ENCODE measurements around the gene FHIT.

Gene FHIT

GRCh38 chr3:60238550-60238949 lies 1012.7 kb downstream of the FHIT start:
- no peak for DNase-seq

- no peak for DNase-seq
These were observed 1021.8 kb downstream of the FHIT start for GRCh38 chr3:60229502-60229901.

- no peak for DNase-seq
These were observed 1022.4 kb downstream of the FHIT start for GRCh38 chr3:60228823-60229222.

GRCh38 chr3:60226912-60227311 lies 1024.3 kb downstream of the FHIT start:
- no peak for DNase-seq

- no peak for DNase-seq
These were observed 1025.4 kb downstream of the FHIT start for GRCh38 chr3:60225848-60226247.

GRCh38 chr3:60220768-60221167 lies 1030.5 kb downstream of the FHIT start:
- no peak for DNase-seq

GRCh38 chr3:60219501-60219900 lies 1031.8 kb downstream of the FHIT start:
- DNase-seq: no peak

GRCh38 chr3:60217156-60217911 lies 1033.9 kb downstream of the FHIT start:
- DNase-seq: no peak

- no peak for DNase-seq
These were observed 1034.7 kb downstream of the FHIT start for GRCh38 chr3:60216462-60217075.

- no peak for DNase-seq
These were observed 1035.3 kb downstream of the FHIT start for GRCh38 chr3:60215946-60216345.

GRCh38 chr3:60207905-60208304 lies 1043.3 kb downstream of the FHIT start:
- DNase-seq: no peak

- no peak for DNase-seq
These were observed 1045.0 kb downstream of the FHIT start for GRCh38 chr3:60206206-60206605.

GRCh38 chr3:60202052-60202726 lies 1049.1 kb downstream of the FHIT start:
- no peak for DNase-seq

- no peak for DNase-seq
These were observed 1051.9 kb downstream of the FHIT start for GRCh38 chr3:60199306-60199705.

GRCh38 chr3:60198179-60198720 lies 1053.0 kb downstream of the FHIT start:
- no peak for DNase-seq

GRCh38 chr3:60192297-60193114 lies 1058.7 kb downstream of the FHIT start:
- no peak for DNase-seq

GRCh38 chr3:60190073-60190472 lies 1061.2 kb downstream of the FHIT start:
- no peak for DNase-seq

GRCh38 chr3:60189304-60189703 lies 1061.9 kb downstream of the FHIT start:
- no peak for DNase-seq

- DNase-seq: no peak
These were observed 1062.4 kb downstream of the FHIT start for GRCh38 chr3:60188803-60189202.

- no peak for DNase-seq
These were observed 1063.9 kb downstream of the FHIT start for GRCh38 chr3:60187343-60187742.

- no peak for DNase-seq
These were observed 1064.9 kb downstream of the FHIT start for GRCh38 chr3:60186359-60186758.

- DNase-seq: no peak
These were observed 1066.1 kb downstream of the FHIT start for GRCh38 chr3:60185161-60185560.

- no peak for DNase-seq
These were observed 1068.6 kb downstream of the FHIT start for GRCh38 chr3:60182697-60183096.

All from NCI-H2107 (cell line).